DND-41 (cell line): ENCODE measurements around the gene KDM6B.

ENCODE experiments used
- EZH2 ChIP-seq: IDR thresholded peaks from 3 replicates; pipeline ENCODE4 v1.6.1; 2012; ENCODE audit warnings: borderline replicate concordance, low read depth, mild to moderate bottlenecking, moderate library complexity, low read length, inconsistent platforms; ENCODE audit not compliant: severe bottlenecking
- TF ChIP-seq, protein P1 (sequence below): IDR thresholded peaks from 2 replicates; pipeline ENCODE4 v1.5.1; 2012; ENCODE audit warnings: borderline replicate concordance, low read length, moderate library complexity, mild to moderate bottlenecking; ENCODE audit not compliant: poor library complexity, severe bottlenecking; ENCODE audit errors: extremely low read depth

DNA sequence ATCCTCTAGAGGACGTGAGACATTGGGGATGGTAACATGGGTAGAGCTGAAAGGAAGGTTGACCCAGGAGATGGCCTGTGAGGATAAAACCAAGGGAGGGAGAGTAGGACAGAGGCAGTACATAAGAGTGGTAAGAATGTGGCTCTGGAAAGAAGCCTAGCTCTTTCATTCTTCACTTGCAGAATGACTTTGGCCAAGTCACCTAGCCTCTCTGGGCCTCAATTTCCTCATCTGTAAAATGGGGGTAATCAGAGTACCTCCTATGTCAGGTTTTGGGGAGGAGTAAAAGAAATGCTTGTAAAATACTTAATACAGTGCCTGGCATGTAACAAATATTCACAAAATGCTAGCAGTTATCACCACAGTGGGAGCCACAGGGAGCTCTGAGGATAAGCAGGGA, 6.9 kb downstream of the KDM6B start:
- TF ChIP-seq, protein P1, sequence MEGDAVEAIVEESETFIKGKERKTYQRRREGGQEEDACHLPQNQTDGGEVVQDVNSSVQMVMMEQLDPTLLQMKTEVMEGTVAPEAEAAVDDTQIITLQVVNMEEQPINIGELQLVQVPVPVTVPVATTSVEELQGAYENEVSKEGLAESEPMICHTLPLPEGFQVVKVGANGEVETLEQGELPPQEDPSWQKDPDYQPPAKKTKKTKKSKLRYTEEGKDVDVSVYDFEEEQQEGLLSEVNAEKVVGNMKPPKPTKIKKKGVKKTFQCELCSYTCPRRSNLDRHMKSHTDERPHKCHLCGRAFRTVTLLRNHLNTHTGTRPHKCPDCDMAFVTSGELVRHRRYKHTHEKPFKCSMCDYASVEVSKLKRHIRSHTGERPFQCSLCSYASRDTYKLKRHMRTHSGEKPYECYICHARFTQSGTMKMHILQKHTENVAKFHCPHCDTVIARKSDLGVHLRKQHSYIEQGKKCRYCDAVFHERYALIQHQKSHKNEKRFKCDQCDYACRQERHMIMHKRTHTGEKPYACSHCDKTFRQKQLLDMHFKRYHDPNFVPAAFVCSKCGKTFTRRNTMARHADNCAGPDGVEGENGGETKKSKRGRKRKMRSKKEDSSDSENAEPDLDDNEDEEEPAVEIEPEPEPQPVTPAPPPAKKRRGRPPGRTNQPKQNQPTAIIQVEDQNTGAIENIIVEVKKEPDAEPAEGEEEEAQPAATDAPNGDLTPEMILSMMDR = no peak
- no peak for TF ChIP-seq EZH2
